RWPE1 (cell line): ENCODE results near the gene CD44.

Source experiments
- CTCF ChIA-PET: fragments of 350-600 bp; sonication (Branson Sonifier 250); formaldehyde crosslinking; extraction: SDS; loops from one replicate; lab custom pipeline; 2021; lab: Yijun Ruan, JAX
- POLR2A ChIA-PET: fragments of 400-600 bp; formaldehyde crosslinking; extraction: SDS; loops from one replicate; lab custom pipeline; 2020; ENCODE audit warnings: antibody characterized with exemption; ENCODE audit not compliant: low non-redundant PET; lab: Yijun Ruan, JAX
- DNase-seq: peaks from one replicate; pipeline ENCODE4 v3.0.0; 2012; ENCODE audit warnings: low spot score
- H3K27ac ChIP-seq: fragments of 450-650 bp; 2 replicates; pipeline ENCODE4 v1.5.1; 2017
- CTCF ChIP-seq: fragments of 450-650 bp; conservative IDR thresholded peaks from 2 replicates; pipeline ENCODE4 v1.5.1; 2017; ENCODE audit warnings: low read depth, mild to moderate bottlenecking

CD44 gene

GRCh38 chr11:35262056-35262455, 123.1 kb downstream of the CD44 start:
- H3K27ac ChIP-seq = no peak overlapping the region
- no peak for DNase-seq
- ChIA-PET CTCF (interaction anchor here (0.7 kb wide), 1 partner anchor 28 kb away, joined by 3 read pairs; no protein-coding TSS in a partner anchor), POLR2A (no interaction called here)
- TF ChIP-seq CTCF = no peak

GRCh38 chr11:35262735-35263134, 123.8 kb downstream of the CD44 start:
- TF ChIP-seq CTCF = no peak
- POLR2A ChIA-PET = interaction anchor here (0.6 kb wide), 1 partner anchor 13 kb away, joined by 4 read pairs; no protein-coding TSS in a partner anchor
- CTCF ChIA-PET = no interaction called here
- no peak overlapping the region for H3K27ac ChIP-seq
- no peak for DNase-seq

- H3K27ac ChIP-seq = no peak overlapping the region
- ChIA-PET CTCF (no interaction called here), POLR2A (no interaction called here)
- TF ChIP-seq CTCF = no peak
- DNase-seq = no peak
These were observed 126.9 kb downstream of the CD44 start for GRCh38 chr11:35265755-35266454.

GRCh38 chr11:35267504-35267903, 128.5 kb downstream of the CD44 start:
- no peak overlapping the region for H3K27ac ChIP-seq
- no peak for DNase-seq
- ChIA-PET CTCF (interaction anchor here (0.6 kb wide), 2 partner anchors 16 to 80 kb away, joined by 3 read pairs; no protein-coding TSS in a partner anchor), POLR2A (no interaction called here)
- TF ChIP-seq CTCF = no peak

GRCh38 chr11:35270342-35270741, 131.4 kb downstream of the CD44 start:
- no peak overlapping the region for H3K27ac ChIP-seq
- no peak for TF ChIP-seq CTCF
- no peak for DNase-seq
- ChIA-PET CTCF (no interaction called here), POLR2A (no interaction called here)

- H3K27ac ChIP-seq = no peak overlapping the region
- no peak for TF ChIP-seq CTCF
- CTCF ChIA-PET = no interaction called here
- POLR2A ChIA-PET = no interaction called here
- no peak for DNase-seq
These were observed 132.1 kb downstream of the CD44 start for GRCh38 chr11:35271031-35271430.
